AG04449 (cell line): Measurements from ENCODE around the gene ASIC4.

ENCODE experiments used
- CTCF ChIA-PET: fragments of 350-600 bp; formaldehyde crosslinking; extraction: SDS; loops from one replicate; lab custom pipeline; 2021; ENCODE audit warnings: antibody characterized with exemption; lab: Yijun Ruan, JAX
- POLR2A ChIA-PET: fragments of 400-600, 350-600 bp; formaldehyde crosslinking; extraction: SDS; loops from one replicate; lab custom pipeline; 2020; ENCODE audit warnings: antibody characterized with exemption, inconsistent platforms; lab: Yijun Ruan, JAX
- DNase-seq: peaks from one replicate; pipeline ENCODE4 v3.0.0-alpha.2; 2010; ENCODE audit warnings: low read depth, low spot score
- H3K4me3 ChIP-seq: 2 replicates; pipeline ENCODE4 v1.5.1; 2011; ENCODE audit warnings: low read depth, mild to moderate bottlenecking, control low read depth, low read length
- TF ChIP-seq, protein P1 (sequence below): IDR thresholded peaks from one replicate; pipeline ENCODE4 v1.5.1; 2011; ENCODE audit warnings: mild to moderate bottlenecking, moderate library complexity, low read length, control low read depth, inconsistent platforms; ENCODE audit not compliant: insufficient read depth; ENCODE audit errors: missing control alignments

The ASIC4 gene

DNA sequence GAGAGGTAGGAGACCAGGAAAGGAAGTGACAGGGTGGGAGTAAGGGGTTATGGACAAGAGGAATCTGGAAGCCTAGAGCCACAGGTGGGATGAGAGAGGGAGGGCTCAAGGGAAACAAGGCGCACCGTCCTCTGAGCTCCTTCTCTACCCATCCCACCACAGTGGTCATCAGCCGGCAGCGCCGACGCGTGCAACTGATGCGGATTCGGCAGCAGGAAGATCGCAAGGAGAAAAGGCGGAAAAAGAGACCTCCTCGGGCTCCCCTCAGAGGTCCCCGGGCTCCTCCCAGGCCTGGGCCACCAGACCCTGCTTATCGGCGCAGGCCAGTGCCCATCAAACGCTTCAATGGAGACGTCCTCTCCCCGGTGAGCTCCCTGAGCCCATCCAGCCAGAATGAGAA lies 34.7 kb downstream of the ASIC4 start:
- TF ChIP-seq, protein P1, sequence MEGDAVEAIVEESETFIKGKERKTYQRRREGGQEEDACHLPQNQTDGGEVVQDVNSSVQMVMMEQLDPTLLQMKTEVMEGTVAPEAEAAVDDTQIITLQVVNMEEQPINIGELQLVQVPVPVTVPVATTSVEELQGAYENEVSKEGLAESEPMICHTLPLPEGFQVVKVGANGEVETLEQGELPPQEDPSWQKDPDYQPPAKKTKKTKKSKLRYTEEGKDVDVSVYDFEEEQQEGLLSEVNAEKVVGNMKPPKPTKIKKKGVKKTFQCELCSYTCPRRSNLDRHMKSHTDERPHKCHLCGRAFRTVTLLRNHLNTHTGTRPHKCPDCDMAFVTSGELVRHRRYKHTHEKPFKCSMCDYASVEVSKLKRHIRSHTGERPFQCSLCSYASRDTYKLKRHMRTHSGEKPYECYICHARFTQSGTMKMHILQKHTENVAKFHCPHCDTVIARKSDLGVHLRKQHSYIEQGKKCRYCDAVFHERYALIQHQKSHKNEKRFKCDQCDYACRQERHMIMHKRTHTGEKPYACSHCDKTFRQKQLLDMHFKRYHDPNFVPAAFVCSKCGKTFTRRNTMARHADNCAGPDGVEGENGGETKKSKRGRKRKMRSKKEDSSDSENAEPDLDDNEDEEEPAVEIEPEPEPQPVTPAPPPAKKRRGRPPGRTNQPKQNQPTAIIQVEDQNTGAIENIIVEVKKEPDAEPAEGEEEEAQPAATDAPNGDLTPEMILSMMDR: no peak
- ChIA-PET CTCF (interaction anchor here (2.1 to 7.0 kb wide), 2 partner anchors 13 to 140 kb away, joined by 9 to 72 read pairs; no protein-coding TSS in a partner anchor), POLR2A (no interaction called here)
- no peak overlapping the region for H3K4me3 ChIP-seq
- no peak for DNase-seq

DNA sequence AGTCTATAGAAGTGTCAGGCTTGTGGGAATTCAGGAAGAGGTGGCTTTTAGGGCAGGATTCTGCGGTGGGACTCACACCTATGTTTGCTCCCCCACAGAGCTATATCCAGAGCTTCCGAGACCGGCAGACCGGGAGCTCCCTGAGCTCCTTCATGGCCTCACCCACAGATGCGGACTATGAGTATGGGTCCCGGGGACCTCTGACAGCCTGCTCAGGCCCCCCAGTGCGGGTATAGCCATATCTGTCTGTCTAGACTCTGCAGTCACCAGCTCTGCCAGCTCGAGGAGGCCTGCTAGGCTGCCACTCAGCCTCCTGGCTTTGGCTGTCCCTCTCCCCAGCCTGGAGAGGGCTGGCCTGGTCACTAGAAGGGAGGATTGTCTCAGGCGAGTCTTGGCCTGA lies 35.3 kb downstream of the ASIC4 start:
- DNase-seq: no peak
- TF ChIP-seq, protein P1: no peak
- no peak overlapping the region for H3K4me3 ChIP-seq
- ChIA-PET POLR2A (interaction anchor here (0.6 kb wide), 1 partner anchor 88 kb away, joined by 3 read pairs; no protein-coding TSS in a partner anchor), CTCF (interaction anchor here (2.1 to 7.0 kb wide), 2 partner anchors 12 to 140 kb away, joined by 9 to 72 read pairs; no protein-coding TSS in a partner anchor)

DNA sequence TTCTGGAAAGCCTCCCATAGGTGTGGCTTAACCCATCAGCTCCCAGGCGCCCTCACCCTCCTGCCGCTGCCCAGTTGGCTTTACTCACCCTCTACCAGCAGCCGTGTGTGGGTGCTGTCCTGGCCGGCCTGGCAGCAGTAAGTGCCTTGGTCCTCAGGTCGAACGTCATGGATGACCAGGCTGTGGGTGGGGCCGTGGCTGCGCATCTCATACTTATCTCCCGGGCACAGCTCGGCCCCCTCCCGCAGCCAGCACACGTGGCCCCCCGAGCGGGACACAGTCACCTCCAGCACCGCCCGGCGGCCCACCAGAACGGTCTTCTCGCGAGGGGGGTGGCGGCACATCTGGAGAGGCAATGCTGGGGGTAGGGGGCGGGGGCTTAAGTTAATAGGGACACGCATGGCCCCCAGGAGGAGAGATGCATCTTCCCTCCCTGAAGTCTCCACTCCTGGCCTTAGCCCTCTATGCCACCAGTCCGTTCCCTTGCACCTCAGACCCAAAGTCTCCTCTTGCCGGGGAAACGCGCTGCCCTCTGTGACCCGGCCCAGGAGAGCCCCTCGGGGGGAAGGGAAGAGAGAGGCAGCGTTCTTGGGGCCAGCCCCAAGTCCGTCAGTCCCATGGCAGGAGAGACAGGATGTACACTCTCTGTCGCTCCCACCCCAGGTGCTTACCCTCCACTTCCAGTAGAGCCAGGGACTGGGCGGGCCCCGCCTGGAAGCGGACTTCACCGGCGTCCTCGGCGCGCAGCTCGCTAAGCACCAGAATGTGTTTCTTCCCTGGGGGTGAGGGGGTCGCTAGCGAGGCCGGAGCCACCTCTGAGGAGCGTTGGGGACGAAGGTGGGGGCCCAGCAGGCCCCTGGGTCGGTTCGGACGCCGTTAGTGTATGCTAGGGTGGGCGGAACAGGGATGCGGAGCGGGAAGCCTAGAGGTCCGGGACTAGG lies 37.4 kb downstream of the ASIC4 start:
- no peak for DNase-seq
- H3K4me3 ChIP-seq: peak overlapping the region; percentile 73
- ChIA-PET CTCF (interaction anchor here (0.9 to 7.0 kb wide), 10 partner anchors 9 to 149 kb away, joined by 3 to 72 read pairs (median 7); no protein-coding TSS in a partner anchor), POLR2A (interaction anchor here (0.7 to 2.0 kb wide), 5 partner anchors 8 to 53 kb away, joined by 3 to 9 read pairs (median 7); partner anchors contain the start of genes CHPF, GMPPA, INHA and OBSL1)
- TF ChIP-seq, protein P1: no peak

DNA sequence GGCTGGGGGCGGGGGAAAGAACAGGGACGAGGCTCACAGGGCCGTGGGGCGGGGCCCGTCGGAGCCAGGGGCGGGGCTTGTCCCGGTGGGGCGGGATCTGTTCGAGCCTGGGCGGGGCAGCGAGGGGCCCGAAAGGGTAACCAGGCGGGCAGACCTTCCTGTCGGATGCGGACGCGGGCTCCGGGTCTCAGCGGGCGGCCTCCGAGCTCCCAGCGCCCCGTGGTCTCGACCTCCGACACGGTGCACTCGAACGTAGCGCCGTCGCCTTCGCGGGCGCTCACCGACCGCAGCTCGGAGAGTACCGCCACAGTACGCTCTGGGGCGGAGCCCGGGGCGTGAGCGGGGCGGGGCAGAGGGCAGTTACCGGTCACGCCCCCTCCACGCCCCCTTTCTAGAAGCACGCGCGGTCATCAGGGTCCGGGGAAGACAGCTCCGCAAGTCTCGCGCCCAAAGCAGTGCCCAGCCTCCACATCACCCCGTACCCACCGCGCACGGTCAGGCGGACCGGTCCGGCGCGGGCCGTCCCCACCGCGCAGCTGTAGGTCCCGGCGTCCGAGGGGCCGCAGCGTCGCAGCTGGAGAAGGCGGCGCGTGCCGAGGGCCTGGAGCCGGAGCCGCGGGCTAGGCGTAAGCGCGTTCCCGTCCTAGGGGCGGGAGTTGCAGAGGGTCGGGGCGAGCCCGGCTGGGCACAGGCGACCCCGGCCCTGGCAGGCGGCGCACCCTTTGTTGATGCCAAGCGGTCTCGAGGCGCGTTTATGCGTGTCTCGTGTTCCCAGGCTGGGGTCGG lies 38.3 kb downstream of the ASIC4 start:
- ChIA-PET POLR2A (interaction anchor here (1.0 to 2.0 kb wide), 4 partner anchors 9 to 54 kb away, joined by 3 to 9 read pairs (median 7); partner anchors contain the start of genes CHPF, GMPPA, INHA and OBSL1), CTCF (interaction anchor here (0.9 to 7.0 kb wide), 9 partner anchors 9 to 137 kb away, joined by 3 to 72 read pairs (median 8); no protein-coding TSS in a partner anchor)
- DNase-seq: no peak
- H3K4me3 ChIP-seq: peak overlapping the region; percentile 73
- TF ChIP-seq, protein P1: no peak

DNA sequence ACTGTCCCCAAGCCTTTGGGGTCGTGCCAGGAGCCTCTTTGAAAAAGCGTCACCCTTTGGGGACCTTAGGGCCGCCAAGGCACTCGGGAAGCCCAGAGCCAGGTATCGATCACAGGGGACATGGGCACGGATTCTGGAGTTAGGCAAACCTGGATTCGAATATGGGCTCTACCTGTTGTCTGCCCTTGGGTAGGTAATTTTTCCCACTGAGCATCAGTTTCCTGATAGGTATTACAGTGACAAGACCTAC lies 38.8 kb downstream of the ASIC4 start:
- no peak for DNase-seq
- peak overlapping the region; percentile 73 for H3K4me3 ChIP-seq
- TF ChIP-seq, protein P1: no peak
- ChIA-PET CTCF (interaction anchor here (1.2 to 7.0 kb wide), 6 partner anchors 9 to 137 kb away, joined by 4 to 72 read pairs (median 8); no protein-coding TSS in a partner anchor), POLR2A (interaction anchor here (1.0 to 2.0 kb wide), 4 partner anchors 9 to 55 kb away, joined by 3 to 9 read pairs (median 7); partner anchors contain the start of genes CHPF, GMPPA, INHA and OBSL1)
